ENCODE data around the gene HTRA2. TPM values are rescaled to one million over a fixed set of nuclear protein-coding genes. Genes with fewer than 3 reads are reported as not detected.
"Not testable (repeated sequence)": the region's sequence is repeated elsewhere in the genome, so short reads cannot be mapped to it uniquely, and the experiment has no call there.

HTRA2 gene
- 10 to 100 TPM; 28.7 to 29.3 TPM for total RNA-seq
- long read RNA-seq, transcript HTRA2-201 (8 exons, 2,370 nt), result major isoform, 23 of 31 reads
- long read RNA-seq, partial matches to known transcripts, result 1 of 31 reads
- long read RNA-seq, other reads (novel, unspliced or antisense), result 5 of 31 reads

DNA sequence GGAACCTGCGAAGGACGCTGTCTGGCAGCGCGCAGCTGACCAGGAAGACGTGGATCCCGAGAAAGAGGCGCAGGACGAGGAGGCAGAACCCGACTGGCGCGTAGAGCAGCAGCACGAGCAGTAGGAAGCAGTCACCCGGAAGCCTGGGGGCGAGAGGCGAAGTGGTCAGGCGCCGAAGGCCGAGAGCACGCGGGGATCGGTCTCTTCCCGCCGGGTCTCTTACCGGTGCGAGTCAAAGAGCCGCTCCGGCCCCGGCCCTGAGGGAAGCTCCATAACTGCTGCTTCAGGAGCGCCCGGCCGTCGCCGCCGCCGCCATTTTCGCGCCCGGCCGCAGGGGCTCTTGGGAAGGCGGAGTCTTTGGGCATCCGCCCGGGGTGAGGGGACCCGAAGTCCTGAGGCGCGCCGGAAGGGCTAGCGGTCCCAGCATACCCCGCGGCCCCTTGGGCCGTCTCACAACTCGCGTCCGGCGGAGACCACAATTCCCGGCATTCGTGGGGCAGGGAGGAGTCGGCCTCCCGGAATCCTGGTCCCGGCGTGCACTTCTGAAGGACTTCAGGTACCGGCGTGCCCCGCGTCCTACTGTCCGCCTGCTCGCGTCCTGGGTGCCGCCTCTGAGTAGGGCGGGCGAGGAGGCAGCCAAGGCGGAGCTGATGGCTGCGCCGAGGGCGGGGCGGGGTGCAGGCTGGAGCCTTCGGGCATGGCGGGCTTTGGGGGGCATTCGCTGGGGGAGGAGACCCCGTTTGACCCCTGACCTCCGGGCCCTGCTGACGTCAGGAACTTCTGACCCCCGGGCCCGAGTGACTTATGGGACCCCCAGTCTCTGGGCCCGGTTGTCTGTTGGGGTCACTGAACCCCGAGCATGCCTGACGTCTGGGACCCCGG is at the start of gene HTRA2, which contains the start of gene AUP1:
TSS of gene HTRA2 (plus strand) at position 577 of the 882 bp plus-strand sequence. CDS start at position 651, 74 bp downstream.
TSS of gene AUP1 (minus strand) at position 350 of the 882 bp plus-strand sequence. CDS start at position 273, 77 bp downstream.
- intact Hi-C loops (cut with DNase I), result loop anchor here in 1 of 2 donors (2.0 to 5.0 kb wide), 2 partner anchors 19 to 58 kb away; no protein-coding TSS in a partner anchor
- DNase-seq (peak; percentile 99), ATAC-seq (peak; percentile 95 to 97)

DNA sequence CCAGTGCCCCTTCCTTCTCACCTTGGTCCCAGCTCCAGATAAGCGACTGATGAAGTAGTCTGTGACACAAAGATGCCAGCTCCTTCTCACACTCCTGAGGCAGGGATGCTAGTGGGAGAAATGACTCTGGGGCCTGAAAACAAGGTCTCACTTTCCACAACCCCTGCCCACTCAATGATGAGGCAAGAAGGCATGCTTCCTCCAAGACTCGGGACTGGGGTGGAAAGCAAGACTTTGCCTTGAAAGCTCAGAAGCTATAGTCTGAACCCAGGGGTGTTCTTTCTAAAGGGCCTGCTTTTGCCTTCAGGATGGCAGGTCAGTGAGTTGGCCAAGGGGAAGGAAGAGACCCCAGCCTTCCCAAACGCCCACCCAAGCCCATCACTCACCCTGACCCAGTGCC is 48.3 kb upstream of the HTRA2 start:
- no peak for ATAC-seq
- no peak for DNase-seq
- intact Hi-C loops (cut with DNase I), result loop anchor here in 1 of 2 donors (10.0 kb wide), 1 partner anchor 103 kb away; no protein-coding TSS in a partner anchor

DNA sequence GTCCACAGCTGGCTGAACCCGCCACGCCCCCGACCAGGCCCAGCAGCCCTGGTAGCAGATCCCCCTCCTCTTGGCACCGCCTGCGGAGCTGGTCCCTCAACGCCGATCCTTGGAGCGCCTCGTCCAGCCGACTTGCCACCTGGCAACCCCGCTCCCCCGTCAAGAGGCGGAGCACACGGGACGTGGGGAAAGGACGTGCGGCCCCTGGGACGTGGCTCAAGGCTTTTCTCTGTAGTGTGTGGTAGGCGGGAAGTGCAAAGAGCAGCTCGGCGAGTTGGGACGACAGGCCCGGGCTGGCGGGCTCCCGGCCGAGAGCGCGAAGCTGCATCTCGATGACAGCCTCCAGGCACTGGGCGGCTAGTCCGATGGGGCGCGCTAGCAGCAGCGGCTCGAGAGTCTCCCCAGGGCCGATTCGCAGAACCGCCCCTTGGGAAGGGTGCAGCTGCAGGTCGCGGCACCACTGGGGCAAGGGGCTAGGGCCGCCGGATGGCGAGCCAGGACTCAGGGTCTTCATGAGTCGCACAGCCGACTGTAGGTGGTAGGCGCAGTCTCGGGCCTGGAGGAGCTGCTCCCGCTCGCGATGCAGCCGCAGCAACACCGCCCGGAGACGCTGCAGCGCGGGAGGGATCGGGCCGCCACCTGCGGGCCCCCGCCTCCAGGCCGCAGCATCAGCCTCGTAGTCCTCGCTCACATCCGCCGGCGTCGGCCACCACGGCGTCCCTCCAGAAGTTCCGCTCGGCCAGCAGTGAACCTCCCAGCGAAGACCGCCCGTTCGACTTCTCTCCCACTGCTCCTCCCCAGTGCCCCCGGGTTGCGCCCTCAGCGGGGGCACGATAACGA is 47.6 kb upstream of the HTRA2 start:
- ATAC-seq, result peak; percentile 71 to 75

DNA sequence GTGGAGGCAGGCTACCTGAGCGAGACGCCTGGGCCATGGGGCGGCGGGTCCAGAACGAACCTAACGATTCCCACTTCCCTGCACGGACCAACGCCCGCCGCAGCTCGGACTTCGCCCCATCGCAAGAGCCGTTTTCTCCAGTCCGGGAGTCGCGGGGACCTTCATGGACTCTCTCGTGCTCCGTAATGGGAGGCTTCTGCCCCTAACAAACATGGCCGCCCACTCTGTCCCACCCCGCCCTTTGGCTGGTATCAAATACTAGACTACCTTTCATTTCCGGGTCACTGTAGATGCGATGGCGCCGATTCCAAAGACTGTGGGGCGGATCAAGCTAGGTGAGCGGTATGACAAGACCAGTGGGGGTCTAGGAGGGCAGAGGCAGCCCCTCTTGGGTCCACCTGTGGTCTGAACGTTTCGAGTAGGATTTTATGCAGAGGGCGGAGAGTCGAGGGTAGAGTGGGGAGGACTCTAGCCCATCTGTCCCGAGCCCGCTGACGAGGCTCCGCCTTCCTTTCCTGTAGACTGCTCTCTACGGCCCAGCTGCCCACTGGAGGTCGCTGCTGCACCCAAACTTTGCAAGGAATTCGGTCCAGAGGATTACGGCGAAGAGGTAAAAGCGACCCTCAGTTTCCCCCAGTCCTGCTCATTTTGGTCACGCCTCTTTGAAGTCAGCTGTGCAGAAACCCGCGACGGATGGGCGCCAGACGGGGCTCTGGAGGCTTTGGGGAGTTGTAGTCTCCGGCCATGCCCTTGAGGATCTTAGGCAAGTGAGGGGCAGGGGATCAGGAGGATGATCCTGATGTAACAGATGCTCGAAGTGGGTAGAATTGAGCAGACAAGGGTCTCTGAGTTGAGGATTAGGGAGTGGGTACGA is 46.7 kb upstream of the HTRA2 start, which contains the start of the genes CCDC142 and TTC31:
TSS of gene CCDC142 (minus strand) at position 198 of the 874 bp plus-strand sequence. CDS start at position 37, 161 bp downstream.
TSS of gene TTC31 (plus strand) at position 281 of the 874 bp plus-strand sequence. CDS start at position 296, 15 bp downstream.
- intact Hi-C loops (cut with DNase I), result loop anchor here (2.0 to 10.0 kb wide), 2 partner anchors 102 to 104 kb away; no protein-coding TSS in a partner anchor
- DNase-seq (peak; percentile 97), ATAC-seq (peak; percentile 98 to 99)

More for the DNA sequence above, 47.6 kb upstream of the HTRA2 start:
- intact Hi-C loops (cut with DNase I), result loop anchor here (2.0 to 10.0 kb wide), 2 partner anchors 103 to 105 kb away; no protein-coding TSS in a partner anchor
- peak; percentile 74 for DNase-seq

DNA sequence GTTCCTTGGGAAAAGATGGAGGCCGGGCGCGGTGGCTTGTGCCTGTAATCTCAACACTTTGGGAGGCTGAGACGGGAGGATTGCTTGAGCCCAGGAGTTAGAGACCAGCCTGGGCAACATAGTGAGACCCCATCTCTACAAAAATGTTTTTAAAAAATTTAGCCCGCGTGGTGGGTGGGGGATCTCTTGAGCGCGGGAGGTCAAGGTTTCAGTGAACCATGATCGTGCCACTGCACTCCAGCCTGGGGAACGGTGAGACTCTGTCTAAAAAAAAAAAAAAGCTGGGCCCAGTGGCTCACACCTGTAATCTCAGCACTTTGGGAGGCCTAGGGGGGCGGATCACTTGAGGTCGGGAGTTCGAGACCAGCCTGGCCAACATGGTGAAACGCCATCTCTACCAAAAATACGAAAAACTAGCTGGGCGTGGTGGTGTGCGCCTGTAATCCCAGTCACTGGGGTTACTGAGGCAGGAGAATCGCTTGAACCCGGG is 46.0 kb upstream of the HTRA2 start:
- intact Hi-C loops (cut with DNase I), result loop anchor here (2.0 to 10.0 kb wide), 2 partner anchors 101 to 103 kb away; no protein-coding TSS in a partner anchor
- not testable (repeated sequence) for ATAC-seq, DNase-seq

DNA sequence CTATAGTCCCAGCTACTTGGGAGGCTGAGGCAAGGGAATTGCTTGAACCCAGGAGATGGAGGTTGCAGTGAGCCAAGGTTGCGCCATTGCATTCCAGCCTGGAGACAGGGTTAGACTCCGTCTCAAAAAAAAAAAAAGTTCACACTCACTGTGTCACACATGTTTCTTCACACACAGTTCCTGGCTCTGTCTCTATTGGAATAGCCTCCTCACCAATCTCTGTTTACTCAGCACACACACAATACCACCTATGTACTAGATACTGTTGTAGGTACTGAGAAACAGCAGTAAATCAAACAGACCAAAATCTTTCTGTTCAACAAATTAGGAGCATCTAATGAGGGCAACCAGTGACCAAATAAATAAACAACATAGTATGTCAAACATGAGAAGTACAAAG is 43.6 kb upstream of the HTRA2 start:
- ATAC-seq (no peak), DNase-seq (no peak)
- intact Hi-C loops (cut with DNase I), result loop anchor here in 1 of 2 donors (10.0 kb wide), 1 partner anchor 99 kb away; no protein-coding TSS in a partner anchor

DNA sequence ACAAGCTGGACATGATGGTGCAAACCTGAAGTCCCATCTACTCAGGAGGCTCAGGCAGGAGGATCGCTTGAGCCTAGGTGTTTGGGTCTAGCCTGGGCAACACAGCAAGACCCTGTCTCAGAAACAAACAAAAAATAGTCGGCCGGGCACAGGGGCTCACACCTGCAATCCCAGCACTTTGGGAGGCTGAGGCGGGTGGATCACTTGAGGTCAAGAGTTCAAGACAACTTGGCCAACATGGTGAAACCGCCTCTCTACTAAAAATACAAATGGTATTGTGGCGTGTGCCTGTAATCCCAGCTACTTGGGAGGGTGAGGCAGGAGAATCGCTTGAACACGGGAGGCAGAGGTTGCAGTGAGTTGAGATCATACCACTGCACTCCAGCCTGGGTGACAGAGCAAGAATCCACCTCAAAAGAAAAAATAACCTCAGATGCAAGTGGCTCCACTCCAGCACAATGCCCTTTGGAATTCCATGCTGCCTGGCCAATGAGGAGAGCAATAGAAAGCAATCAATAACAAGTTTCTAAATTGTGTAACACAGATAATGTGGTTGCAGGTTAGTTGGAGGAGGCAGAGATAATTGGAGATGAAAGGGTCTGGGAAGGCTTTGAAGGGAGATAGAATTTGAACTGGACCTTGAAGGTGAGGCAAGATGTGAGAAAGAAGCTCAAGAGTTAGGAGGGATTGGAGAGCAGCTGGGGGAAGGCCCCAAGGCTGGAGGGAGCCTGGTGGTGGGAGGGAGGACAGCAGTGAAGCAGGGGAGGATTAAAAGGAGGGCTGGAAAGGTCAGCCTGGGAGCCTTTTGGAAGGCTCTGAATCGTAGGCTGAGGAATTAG is 40.9 kb upstream of the HTRA2 start:
- DNase-seq (no peak), ATAC-seq (no peak)

DNA sequence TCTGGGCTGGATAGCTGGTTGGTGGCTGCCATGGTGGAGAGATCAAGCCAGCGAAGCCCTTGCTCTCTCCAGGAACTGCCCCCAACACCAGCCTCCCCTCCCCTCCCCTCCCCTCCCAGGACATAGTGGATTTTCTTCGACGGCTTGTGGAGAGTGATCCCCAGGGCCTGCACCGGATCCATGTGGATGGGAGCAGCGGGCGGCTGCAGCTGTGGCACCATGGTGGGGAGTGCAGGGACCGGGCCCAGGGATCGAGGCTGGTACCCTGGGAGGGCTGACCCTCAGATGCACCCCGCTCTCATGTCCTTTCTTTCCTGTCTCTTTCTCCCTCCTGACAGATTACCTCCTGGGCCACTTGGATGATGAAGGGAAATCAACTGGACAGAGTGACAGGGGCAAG is 39.8 kb upstream of the HTRA2 start:
- ATAC-seq, result no peak
- DNase-seq, result no peak
- intact Hi-C loops (cut with DNase I), result loop anchor here in 1 of 2 donors (10.0 kb wide), 1 partner anchor 95 kb away; no protein-coding TSS in a partner anchor

More for the DNA sequence above, 40.9 kb upstream of the HTRA2 start:
- intact Hi-C loops (cut with DNase I), result loop anchor here in 1 of 2 donors (10.0 kb wide), 1 partner anchor 96 kb away; no protein-coding TSS in a partner anchor

DNA sequence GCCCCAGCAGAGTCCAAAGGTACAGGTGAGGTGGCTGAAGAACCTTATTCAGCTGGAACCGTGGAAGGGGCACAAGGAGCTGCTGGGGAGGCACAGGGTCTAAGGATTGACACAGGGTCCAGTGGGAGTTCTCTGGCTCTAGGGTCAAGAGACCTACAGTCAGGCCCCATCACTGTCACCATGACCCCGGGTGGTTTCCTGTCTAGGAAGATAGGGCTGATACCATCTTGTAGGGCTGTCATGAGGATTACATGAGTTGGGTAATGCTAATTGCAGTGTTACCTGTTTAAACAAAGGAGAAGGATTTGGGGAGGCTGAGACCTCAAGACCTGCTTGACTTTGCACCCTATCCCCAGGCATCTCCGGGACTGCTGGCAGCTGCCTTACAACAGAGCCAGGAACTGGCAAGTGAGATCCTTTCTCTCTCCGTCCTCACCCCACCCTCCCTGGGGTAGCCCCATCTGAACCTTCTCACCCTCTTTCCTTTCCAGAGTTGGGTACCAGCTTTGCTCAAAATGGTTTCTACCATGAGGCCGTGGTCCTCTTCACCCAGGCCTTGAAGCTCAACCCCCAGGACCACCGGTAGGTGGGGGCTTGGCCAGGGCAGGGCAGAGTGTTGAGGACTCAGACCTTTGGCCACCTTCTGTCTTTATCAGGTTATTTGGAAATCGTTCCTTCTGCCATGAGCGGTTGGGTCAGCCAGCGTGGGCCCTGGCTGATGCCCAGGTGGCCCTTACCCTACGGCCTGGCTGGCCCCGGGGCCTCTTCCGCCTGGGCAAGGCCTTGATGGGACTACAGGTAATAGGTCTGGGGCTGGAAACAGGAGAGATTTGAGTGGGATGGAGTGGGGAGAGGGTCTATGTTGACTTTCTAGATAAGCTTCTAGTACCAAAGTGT is 37.8 kb upstream of the HTRA2 start:
- DNase-seq (no peak), ATAC-seq (no peak)
- intact Hi-C loops (cut with DNase I), result no loop called here

DNA sequence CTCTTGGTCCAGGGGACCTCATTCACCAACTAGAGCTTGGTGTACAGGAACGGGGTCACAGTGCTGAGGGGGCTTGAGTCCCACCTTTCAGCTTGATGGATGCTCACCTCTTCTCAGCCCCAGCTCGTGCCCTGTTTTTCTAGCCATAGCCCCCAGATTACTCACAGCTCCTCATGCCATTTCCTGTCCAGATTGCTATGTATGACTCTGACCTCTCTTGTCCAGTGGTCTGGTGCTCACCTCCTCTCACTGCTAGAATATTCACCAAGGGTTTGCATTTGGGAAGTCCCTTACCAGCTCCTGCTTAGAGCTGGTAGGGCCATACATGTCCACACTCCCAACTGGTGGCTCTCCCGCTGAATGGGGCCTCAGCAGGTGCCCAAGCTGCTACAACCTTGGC is 36.2 kb upstream of the HTRA2 start:
- no peak for DNase-seq
- ATAC-seq, result no peak
- intact Hi-C loops (cut with DNase I), result no loop called here

DNA sequence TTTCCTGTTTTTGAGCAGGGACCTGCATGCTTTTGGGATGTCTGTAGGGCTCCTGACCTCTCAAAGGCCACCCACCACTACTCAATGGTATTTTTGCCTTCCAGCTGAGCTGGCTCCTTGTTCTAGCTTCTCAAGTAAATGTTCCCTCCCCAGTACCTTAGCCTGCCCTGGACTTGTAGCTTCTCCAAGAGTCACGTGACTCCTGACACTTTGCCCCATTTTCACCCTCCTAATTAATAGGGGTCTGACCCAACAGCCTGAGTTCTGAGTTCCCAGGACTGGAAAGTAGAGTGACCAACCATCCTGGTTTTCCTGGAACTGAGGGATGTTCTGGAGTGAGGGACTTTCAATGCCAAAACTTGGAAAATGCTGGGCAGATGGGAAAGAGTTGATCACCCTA is 34.3 kb upstream of the HTRA2 start:
- ATAC-seq (no peak), DNase-seq (no peak)
- intact Hi-C loops (cut with DNase I), result no loop called here

DNA sequence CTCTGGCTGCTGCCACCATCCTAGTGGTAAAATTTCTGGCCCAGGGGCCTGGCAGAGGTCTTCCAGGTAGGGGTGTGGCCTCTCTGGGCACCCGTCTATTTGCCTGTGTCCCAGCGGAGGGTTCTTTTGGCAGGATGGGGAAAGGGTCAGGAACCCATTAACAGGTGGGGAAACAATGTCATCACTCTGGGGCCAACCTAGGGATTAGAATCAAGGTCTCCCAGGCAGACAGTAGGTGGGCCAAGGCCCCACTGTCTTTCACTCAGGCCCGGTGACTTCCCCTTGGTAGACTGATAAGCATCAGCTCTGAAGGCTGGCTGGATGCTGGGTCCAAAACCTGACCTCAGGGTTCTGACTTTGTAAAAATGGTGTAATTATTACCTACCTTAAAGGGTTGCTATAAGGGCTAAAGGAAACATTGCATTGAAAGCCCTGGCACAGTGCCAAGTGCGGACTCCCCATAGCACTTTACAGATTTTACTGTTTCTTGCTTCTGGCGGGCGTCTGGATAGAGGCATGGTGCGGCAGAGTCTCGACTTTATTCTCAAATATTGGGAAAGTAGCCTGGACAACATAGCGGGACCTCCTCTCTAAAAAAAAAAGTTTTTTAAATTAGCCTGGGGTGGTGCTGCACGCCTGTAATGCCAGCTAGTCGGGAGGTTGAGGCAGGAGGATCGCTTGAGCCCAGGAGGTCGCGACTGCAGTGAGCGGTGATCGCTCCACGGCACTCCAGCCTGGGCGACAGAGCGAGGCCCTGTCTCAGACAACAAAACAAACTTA is 32.5 kb upstream of the HTRA2 start:
- no peak for ATAC-seq
- no peak for DNase-seq
- intact Hi-C loops (cut with DNase I), result no loop called here

DNA sequence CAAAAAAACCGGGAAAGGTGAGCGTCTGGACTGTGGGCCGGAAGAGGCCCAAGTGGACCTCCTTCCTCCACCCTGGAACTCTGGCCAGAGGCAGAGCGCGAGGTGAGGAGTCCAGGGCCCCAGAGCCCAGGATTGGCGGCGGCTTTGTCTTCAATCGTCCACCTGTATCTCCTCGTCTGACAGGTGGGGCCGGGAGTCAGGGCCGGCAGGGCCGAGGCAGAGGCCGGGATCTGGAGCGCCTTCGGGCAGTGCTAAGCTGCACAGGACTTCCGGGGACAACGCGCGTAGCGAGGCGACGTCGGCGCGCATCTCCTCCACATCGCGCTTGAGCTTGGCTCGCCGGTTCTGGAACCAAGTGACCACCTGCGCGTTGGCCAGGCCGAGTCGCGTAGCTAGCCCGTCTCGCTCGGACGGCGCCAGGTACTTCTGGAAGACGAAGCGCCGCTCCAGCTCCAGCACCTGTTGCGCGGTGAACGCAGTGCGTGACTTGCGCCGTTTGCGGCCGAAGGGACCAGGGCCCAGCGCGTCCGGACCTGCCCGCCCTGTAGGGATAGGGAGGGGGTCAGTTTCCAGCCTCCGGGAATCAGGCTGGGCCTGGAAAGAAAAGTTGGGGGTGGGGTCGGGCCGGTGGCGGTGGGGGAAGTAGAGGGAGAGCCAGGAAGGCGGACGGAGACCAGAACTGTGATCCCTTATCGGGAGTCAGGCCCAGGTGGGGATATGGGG is 31.8 kb upstream of the HTRA2 start:
- DNase-seq (no peak), ATAC-seq (peak in 1 of 2 donors; percentile 46)
- intact Hi-C loops (cut with DNase I), result no loop called here

All from left cardiac atrium (tissue), 4 donors.